GM12891 (cell line): ENCODE results near the gene APOC1.

Experiments used
- PAX5 ChIP-seq: IDR thresholded peaks from 2 replicates; pipeline ENCODE4 v1.6.1; 2011; ENCODE audit warnings: low read length, moderate library complexity, mild to moderate bottlenecking; ENCODE audit not compliant: insufficient read depth, severe bottlenecking
- POLR2A ChIP-seq: IDR thresholded peaks from 2 replicates; pipeline ENCODE4 v1.6.1; 2011; ENCODE audit warnings: low read depth, low read length, control low read depth
- POLR2AphosphoS5 ChIP-seq: IDR thresholded peaks from 2 replicates; pipeline ENCODE4 v1.6.1; 2011; ENCODE audit warnings: low read depth, low read length, control low read depth
- POU2F2 ChIP-seq: IDR thresholded peaks from 2 replicates; pipeline ENCODE4 v1.6.1; 2011; ENCODE audit warnings: low read depth, mild to moderate bottlenecking, control low read depth, low read length, moderate library complexity
- TAF1 ChIP-seq: IDR thresholded peaks from 2 replicates; pipeline ENCODE4 v1.6.1; 2011; ENCODE audit warnings: low read depth, low read length, control low read depth

- TF ChIP-seq POLR2AphosphoS5 (no peak), PAX5 (no peak), TAF1 (no peak), POLR2A (no peak), POU2F2 (no peak)
Measured at GRCh38 chr19:44949550-44949949, 35.1 kb downstream of the APOC1 start.
